Measurements from ENCODE around the gene SULT2B1.

SULT2B1 gene

GRCh38 chr19:48598996-48599700, 47.2 kb downstream of the SULT2B1 start:
- in situ Hi-C loops (cut with MboI; ENCODE audit: low sequenced_read_pairs), result no loop called here

- in situ Hi-C loops (cut with MboI; ENCODE audit: low sequenced_read_pairs), result no loop called here
Observed at GRCh38 chr19:48600679-48601417, 48.9 kb downstream of the SULT2B1 start.

DNA sequence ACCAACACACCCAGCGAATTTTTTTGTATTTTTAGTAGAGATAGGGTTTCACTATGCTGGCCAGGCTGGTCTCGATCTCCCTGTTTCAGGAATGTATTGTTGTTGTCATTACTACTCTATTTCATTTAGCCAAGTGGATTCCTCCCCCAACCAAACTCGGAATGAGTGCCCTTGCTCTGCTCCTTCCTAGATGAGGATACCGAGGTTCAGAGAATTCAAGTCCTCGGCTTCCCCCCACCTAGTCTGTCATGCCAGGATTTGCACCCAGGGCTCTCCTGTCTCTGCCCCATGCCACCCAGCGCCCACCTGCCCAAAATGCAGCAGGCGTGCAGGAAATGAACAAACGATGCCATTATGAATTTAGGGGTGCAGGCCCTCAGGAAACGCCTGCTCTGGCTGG, 51.0 kb downstream of the SULT2B1 start:
- in situ Hi-C loops (cut with MboI; ENCODE audit: low sequenced_read_pairs), result no loop called here

- in situ Hi-C loops (cut with MboI; ENCODE audit: low sequenced_read_pairs), result no loop called here
Observed at GRCh38 chr19:48603449-48603848, 51.5 kb downstream of the SULT2B1 start.

DNA sequence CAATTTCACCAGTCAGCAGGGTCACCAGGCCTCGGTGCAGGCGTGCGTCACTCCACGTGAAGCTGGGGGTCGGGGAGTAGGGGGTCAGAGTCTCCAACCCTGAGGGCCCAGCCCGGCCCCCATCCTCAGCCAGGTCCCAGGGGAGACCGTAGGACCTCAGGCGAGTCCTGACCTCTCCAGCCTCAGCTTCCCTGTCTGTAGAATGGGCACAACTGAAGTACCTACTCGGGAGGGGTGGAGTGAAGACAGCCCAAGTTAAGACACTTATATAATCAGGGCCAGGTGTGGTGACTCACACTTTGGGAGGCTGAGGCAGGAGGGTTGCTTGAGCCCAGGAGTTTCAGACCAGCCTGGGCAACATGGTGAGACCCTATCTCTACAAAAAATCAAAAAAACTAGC, 51.9 kb downstream of the SULT2B1 start:
- in situ Hi-C loops (cut with MboI; ENCODE audit: low sequenced_read_pairs), result no loop called here

DNA sequence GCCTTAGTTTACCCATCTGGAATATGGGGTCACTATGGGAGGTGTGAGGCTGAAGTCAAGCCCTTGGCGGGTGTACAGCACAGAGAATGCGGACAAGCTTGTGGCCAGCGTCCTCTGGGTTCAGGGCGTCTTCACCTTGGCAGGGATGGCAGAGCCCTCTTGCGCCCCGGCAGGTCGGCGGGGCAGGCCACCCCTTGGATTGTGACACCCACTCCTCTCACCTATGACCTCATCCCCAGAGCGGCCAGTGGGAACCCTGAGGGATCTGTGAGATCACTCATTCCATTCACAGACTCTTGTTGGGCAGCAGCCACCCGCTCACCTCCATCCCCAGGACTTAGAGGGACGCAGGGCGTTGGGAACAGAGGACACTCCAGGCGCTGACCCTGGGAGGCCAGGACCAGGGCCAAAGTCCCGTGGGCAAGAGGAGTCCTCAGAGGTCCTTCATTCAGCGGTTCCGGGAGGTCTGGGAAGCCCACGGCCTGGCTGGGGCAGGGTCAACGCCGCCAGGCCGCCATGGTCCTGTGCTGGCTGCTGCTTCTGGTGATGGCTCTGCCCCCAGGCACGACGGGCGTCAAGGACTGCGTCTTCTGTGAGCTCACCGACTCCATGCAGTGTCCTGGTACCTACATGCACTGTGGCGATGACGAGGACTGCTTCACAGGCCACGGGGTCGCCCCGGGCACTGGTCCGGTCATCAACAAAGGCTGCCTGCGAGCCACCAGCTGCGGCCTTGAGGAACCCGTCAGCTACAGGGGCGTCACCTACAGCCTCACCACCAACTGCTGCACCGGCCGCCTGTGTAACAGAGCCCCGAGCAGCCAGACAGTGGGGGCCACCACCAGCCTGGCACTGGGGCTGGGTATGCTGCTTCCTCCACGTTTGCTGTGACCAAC, 54.7 kb downstream of the SULT2B1 start, which contains the start of gene SPACA4:
TSS of gene SPACA4 (plus strand) at position 280 of the 896 bp plus-strand sequence. CDS start at position 517, 237 bp downstream.
- in situ Hi-C loops (cut with MboI; ENCODE audit: low sequenced_read_pairs), result no loop called here

- in situ Hi-C loops (cut with MboI; ENCODE audit: low sequenced_read_pairs), result no loop called here
Observed at GRCh38 chr19:48607359-48607755, 55.4 kb downstream of the SULT2B1 start.

DNA sequence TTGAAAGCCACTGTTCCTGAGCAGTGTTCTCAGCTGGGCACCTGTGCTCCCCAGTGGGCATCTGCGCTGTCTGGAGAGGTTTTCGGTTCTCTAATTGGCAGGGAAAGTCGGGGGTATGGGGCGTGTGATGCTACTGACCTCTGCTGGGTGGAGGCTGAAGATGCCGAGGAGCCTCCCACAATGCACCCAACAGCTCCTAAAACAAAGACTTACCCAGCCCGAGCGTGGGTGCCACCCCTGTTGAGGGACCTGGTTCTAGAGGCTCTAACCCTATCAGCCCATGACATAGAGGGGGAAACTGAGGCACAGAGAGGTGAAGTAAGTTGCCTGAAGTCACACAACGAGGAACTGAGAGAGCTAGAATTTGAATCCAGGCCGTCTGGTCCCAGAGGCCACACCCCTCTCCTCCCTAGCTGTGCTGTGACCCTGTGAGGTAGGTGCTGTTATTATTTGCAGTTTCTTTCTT, 56.9 kb downstream of the SULT2B1 start:
- in situ Hi-C loops (cut with MboI; ENCODE audit: low sequenced_read_pairs), result no loop called here

- in situ Hi-C loops (cut with MboI; ENCODE audit: low sequenced_read_pairs), result no loop called here
Observed at GRCh38 chr19:48609571-48610108, 57.7 kb downstream of the SULT2B1 start.

DNA sequence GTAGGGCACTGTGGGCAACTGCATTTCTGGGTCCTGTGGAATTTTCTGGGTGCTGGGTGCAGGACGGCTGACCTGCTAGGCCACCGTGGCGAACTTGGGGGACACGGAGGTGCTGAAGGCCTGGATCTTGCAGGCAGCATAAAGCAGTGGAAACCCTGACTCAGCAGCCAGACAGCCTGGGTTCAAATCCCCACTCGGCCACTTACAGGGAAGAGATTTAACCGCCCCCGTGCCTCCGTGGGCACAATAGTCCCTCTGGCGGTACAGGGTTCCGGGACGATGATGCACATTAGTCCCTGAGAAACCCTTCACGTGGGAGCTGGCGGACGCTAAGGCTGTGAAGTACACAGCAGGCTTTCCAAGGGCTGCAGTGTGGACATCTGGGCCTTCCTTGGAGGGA, 59.9 kb downstream of the SULT2B1 start:
- in situ Hi-C loops (cut with MboI; ENCODE audit: low sequenced_read_pairs), result no loop called here

DNA sequence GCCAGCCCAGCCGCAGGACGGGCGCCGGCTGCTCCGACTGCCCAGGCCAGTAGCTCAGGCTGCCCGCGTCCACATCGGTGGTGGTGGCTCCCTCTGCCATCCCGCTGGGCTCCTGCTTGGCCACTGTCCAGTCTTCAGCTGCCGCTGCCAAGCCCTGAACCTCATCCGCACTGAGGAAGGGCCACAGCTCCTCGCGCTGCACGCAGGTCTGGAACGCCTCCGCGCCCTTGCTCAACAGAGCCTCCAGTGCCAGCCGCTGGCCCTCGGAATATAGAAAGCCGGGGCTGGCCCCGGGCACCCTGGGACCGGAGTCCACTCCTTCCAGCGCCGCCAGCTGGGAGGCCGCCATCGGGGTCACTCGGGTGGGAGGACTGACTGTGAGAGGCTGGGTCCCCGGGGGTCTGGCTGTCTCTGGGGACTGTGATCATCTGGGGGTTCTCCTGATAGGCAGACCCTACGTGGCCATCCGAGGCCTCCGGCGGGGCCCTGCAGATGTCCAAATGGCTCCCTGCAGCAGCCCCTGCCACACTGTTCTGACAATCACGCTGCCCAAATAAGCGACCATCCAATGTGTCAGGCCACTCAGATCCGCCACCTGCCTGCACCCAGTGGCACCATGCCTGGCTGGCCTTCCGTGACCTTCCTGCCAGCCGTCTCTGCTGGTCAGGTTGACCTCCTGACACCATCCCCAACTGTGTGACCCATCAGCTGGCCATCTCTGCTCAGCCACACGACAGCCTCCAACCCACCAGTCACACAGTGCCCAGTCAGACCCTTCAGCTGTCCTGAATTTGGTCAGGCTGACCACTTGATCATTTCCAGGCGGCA, 61.3 kb downstream of the SULT2B1 start:
- in situ Hi-C loops (cut with MboI; ENCODE audit: low sequenced_read_pairs), result no loop called here

- in situ Hi-C loops (cut with MboI; ENCODE audit: low sequenced_read_pairs), result no loop called here
Observed at GRCh38 chr19:48613852-48614435, 62.0 kb downstream of the SULT2B1 start.

GRCh38 chr19:48614436-48615230, 62.7 kb downstream of the SULT2B1 start, which contains the start of gene FAM83E:
FAM83E (minus strand) TSS chr19:48615076; CDS start chr19:48613372, 1,704 bp downstream.
- in situ Hi-C loops (cut with MboI; ENCODE audit: low sequenced_read_pairs), result no loop called here

GRCh38 chr19:48615231-48616040, 63.5 kb downstream of the SULT2B1 start:
- in situ Hi-C loops (cut with MboI; ENCODE audit: low sequenced_read_pairs), result no loop called here

DNA sequence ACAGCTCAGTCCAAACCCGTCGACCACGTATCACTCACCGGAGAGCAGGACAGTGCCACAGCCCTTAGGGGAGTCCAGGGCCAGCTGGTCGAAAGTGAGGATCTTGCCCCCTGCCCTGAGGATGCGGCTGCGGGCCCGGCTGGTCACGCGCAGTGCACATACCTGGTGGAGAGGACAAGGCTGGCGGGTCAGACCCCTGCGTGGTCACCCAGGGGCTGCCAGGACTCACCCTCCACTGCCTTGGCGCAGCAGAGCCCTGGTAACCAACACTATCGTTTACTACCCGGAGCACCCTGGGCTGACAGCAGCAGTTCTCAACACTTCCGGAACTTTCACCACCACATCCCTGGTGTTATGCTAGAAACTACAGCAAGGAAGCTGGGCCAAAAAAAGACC, 64.1 kb downstream of the SULT2B1 start:
- in situ Hi-C loops (cut with MboI; ENCODE audit: low sequenced_read_pairs), result no loop called here

DNA sequence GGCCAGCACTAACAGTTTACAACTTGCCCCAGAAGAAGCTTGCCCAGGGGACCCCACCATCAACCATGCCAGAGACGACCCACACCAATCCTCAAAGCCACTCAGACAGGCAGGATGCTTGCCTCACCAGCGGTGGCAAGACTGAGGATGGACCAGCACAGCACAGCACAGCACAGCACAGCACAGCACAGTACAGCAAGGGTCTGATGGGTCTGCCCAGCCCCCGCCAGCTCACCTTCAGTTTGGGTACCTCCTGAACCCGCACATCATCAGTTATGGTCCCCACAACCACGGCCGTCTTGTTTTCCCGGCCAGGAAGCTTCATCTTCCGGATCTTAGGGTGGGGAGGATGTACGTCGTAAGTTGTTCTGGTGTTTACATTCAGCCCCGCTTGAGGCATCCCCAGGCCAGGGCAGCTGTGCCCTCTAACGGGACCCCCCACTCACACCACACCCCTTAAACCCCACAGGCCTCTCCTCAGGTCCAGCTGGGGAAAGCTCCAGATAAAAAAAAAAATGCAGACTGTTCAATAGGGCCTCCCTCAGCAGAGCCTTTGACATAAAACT, 64.6 kb downstream of the SULT2B1 start:
- in situ Hi-C loops (cut with MboI; ENCODE audit: low sequenced_read_pairs), result no loop called here

GRCh38 chr19:48617146-48617937, 65.4 kb downstream of the SULT2B1 start:
- in situ Hi-C loops (cut with MboI; ENCODE audit: low sequenced_read_pairs), result no loop called here

Measured in HL-60/S4 treated with retinoic acid at 250 ng/mL for 4 days and 3 days (cell line).